ENCODE data around the gene NR2F1-AS1.

DNA sequence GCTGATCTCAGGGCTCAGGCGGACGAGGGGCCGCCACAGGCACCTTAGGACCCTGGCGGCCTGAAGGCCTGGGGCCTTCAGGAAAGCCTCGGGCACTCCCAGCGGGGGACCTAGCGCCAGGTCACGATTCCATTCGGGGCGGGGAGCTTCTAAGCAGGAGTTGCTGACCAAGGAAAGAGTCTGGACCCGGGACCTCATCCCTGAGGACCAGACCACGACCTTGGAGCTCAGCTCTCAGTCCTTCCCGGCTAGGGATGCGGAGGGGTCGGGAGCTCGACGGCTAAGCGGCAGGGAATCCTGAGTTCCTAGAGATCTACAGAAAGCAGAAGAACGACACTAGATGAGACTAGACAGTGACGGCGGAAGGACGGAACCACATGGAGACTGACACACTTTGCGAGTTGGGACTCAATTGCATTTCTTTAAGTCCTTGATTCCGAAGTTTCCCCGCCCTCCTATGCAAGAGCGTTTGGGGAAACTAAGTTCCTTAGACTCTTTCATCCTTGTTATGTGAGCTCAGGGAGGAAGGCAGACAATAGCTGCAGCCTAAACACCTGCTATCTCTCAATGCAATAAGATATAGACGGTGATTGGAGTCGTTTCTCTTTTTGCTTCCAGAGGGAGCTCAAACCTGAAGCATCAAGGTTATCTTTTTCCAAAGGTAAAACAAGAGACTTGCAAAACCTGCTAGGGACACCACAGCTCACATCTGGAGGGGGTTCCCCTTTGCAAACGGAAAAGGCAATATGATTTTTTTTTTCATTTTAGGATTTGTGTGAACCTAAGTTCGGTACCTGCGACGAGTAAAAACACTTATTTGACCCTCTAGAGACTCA, 9.7 kb downstream of the NR2F1-AS1 start:
- TF ChIP-seq, protein P1, sequence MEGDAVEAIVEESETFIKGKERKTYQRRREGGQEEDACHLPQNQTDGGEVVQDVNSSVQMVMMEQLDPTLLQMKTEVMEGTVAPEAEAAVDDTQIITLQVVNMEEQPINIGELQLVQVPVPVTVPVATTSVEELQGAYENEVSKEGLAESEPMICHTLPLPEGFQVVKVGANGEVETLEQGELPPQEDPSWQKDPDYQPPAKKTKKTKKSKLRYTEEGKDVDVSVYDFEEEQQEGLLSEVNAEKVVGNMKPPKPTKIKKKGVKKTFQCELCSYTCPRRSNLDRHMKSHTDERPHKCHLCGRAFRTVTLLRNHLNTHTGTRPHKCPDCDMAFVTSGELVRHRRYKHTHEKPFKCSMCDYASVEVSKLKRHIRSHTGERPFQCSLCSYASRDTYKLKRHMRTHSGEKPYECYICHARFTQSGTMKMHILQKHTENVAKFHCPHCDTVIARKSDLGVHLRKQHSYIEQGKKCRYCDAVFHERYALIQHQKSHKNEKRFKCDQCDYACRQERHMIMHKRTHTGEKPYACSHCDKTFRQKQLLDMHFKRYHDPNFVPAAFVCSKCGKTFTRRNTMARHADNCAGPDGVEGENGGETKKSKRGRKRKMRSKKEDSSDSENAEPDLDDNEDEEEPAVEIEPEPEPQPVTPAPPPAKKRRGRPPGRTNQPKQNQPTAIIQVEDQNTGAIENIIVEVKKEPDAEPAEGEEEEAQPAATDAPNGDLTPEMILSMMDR (IDR thresholded peaks at IDR 0.05): no peak
- TF ChIP-seq TCF7L2 (IDR thresholded peaks at IDR 0.05; ENCODE audit: low read depth, low read length): no peak

Measured in Panc1 (cell line).